Stimulated activated naive CD8-positive, alpha-beta T cell treated with anti-CD3 and anti-CD28 coated beads, Interleukin-15, Interleukin-2, amounts not matched to agents 100 U/mL and 50 U/mL, for 24 hours (primary cell): ENCODE results near the gene TSACC.
"Not testable (repeated sequence)": the region's sequence is repeated elsewhere in the genome, so short reads cannot be mapped to it uniquely, and the experiment has no call there.

ENCODE experiments used
- ATAC-seq: fragments of 150-1000 bp; cut with Tn5 transposase; one replicate; pipeline ENCODE4 v1.10.0; 2021
- DNase-seq: peaks from one replicate; pipeline ENCODE4 v3.0.0; 2021

TSACC gene

GRCh38 chr1:156338180-156338976 lies at the start of gene TSACC, which contains the start of gene CCT3:
Gene TSACC (plus strand): TSS chr1:156338526. CDS start chr1:156339758, 1,232 bp downstream.
Gene CCT3 (minus strand): TSS chr1:156338292. CDS start chr1:156338184, 108 bp downstream.
- ATAC-seq (peak; percentile 96), DNase-seq (peak; percentile 100)

DNA sequence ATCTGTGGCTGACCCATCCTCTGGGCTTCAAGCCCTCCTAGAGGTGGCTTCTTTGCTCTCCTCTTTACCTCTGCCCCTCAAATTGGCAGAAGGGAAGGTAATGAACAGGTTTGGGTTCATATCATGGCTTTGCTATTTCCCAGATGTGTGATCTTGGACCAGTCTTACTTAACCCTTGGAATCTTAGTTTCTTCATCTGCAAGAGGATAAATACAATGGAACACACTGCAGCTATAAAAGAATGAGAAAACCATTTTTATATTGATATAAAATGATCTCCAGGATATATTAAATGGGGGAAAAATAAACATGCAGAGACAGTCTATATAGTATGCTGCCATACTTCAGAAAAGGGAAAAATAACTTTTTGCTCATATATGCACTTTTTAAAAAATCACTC lies 48.5 kb upstream of the TSACC start:
- DNase-seq: no peak
- no peak for ATAC-seq

DNA sequence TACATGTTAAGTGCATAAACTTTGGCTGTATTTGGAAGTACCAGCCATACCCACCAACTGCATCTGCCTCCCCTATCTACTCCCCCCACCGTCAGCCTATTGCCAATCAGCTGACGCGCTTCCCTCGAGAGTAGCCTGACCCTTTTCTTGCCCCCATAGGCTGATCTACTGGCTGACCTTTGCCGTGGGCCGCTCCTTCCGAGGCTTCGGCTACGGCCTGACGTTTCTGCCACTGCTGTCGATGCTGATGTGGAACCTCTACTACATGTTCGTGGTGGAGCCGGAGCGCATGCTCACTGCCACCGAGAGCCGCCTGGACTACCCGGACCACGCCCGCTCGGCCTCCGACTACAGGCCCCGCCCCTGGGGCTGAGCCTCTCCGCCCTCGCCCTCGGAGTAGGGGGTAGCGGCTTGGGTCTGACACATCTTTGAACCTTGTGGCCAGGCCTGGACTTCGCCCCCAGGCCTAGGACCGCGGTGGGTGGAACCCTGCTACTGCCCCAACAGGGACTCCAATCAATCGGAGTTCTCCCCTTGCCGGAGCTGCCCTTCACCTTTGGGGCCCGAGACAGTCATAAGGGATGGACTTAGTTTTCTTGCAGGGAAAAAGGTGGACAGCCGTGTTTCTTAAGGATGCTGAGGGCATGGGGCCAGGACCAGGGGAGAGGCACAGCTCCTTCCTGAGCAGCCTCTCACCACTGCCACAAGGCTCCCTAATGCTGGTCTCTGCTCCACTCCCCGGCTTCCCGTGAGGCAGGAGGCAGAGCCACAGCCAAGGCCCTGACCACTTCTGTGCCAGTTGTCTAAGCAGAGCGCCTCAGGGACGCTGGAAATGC lies 46.9 kb upstream of the TSACC start:
- peak; percentile 28 for DNase-seq
- peak; percentile 50 for ATAC-seq

GRCh38 chr1:156293098-156293434 lies 45.3 kb upstream of the TSACC start:
- DNase-seq: no peak
- no peak for ATAC-seq

GRCh38 chr1:156293895-156294294 lies 44.4 kb upstream of the TSACC start:
- ATAC-seq: no peak

DNA sequence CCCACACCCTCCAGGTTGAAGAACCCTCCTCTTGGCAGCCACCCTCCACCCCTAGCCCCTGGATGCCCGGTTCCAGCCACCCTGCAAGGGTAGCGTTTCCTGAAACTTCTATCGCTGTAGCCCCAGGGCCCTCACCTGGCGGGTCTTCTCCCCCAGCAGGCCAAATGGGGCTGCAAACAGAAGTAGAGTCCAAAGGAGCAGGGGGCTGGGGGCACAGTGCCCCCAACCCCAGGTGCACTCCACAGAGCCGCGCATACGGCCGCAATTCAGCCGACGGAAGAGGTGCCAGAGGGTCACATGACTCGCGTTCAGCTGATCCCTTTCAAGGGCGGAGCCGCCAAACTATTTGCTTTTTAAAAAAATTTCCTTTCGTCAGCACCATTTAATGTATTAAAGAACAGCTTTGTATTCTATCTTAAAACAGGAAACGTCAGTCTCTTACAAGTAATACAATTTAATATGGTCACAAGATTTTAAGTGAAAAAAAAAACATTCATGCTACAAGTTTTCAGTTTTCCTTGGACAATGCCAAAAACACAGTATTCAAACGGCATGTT lies 42.9 kb upstream of the TSACC start, which contains the start of gene GLMP:
GLMP (minus strand) TSS at position 289 of the 557 bp plus-strand sequence; CDS start at position 255, 34 bp downstream.
- peak; percentile 60 for DNase-seq
- ATAC-seq: peak; percentile 75

More at GRCh38 chr1:156293895-156294294, 44.4 kb upstream of the TSACC start:
- DNase-seq: no peak

GRCh38 chr1:156298852-156299357 lies 39.4 kb upstream of the TSACC start, which contains the start of gene VHLL:
Gene VHLL (minus strand): TSS chr1:156299307. CDS start chr1:156299189, 118 bp downstream.
- ATAC-seq: no peak
- no peak for DNase-seq

DNA sequence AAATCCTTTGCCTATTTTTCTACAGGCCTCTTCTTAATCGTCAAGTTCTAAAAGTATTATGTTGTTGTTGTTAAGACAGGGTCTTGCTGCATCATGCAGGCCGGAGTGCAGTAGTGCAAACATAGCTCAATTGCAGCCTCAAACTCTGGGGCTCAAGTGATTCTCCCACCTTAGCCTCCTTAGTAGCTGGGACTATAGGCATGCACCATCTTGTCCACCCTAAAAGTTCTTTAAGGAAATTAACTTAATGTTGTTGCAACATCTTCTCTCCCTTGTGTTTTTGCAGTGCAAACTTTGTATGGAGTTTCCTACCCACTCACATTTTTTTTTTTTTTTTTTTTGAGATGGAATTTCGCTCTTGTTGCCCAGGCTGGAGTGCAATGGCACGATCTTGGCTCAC lies 35.1 kb upstream of the TSACC start:
- ATAC-seq (no peak), DNase-seq (no peak)

- no peak for DNase-seq
- no peak for ATAC-seq
These were observed 33.1 kb upstream of the TSACC start for GRCh38 chr1:156305215-156305614.

GRCh38 chr1:156308078-156308477 lies 30.2 kb upstream of the TSACC start:
- DNase-seq: no peak
- ATAC-seq: no peak

GRCh38 chr1:156310962-156311361 lies 27.4 kb upstream of the TSACC start:
- ATAC-seq (no peak), DNase-seq (no peak)

DNA sequence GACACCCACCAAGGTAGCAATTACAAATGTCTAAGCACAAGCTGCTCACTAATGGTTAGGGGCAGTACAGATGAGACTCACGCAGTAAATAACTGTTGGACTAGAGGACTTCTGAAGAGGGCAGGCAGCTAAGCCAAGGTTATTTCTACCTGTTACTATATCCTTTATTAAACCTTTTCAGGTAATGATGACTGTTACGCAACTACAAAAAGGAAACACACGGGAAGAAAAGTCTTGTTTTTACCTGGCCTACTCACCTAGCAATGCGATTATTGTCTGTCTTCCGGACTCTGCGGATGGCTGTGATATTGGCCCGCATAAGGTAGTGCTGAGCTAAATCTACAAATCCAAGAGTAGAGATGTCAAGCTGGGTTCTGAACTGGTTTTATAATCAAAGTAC lies 21.4 kb upstream of the TSACC start:
- ATAC-seq (no peak), DNase-seq (no peak)

- DNase-seq (no peak), ATAC-seq (no peak)
These were observed 18.7 kb upstream of the TSACC start for GRCh38 chr1:156319664-156320063.

DNA sequence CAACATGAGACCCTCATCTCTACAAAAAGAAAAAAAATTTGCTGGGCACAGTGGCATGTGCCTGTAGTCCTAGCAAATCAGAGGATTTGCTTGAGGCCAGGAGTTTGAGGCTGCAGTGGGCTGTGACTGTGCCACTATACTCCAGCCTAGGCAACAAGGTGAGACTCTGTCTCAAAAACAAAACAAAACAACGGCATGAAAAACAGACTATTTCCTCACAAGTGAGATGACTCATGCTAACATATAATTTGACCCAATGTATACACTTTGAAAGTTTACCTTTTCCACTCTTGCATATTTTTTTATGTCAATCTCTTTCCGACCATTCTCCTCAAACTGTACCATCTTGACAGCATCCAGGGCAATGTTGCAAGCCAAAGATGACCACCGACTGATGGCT lies 17.8 kb upstream of the TSACC start:
- DNase-seq: no peak
- ATAC-seq: no peak

DNA sequence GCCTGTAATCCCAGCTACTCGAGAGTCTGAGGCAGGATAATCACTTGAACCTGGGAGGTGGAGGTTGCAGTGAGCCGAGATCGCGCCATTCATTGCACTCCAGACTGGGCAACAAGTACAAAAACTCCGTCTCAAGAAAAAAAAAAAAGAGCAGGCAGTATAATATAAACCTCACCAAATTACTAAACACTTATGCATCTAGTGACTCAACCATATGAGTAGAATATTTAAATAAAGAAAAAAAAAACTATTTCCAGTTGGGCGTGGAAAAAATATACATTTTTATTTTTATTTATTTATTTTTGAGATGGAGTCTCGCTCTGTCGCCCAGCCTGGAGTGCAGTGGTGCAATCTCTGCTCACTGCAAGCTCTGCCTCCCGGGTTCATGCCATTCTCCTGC lies 15.1 kb upstream of the TSACC start:
- not testable (repeated sequence) for DNase-seq, ATAC-seq

DNA sequence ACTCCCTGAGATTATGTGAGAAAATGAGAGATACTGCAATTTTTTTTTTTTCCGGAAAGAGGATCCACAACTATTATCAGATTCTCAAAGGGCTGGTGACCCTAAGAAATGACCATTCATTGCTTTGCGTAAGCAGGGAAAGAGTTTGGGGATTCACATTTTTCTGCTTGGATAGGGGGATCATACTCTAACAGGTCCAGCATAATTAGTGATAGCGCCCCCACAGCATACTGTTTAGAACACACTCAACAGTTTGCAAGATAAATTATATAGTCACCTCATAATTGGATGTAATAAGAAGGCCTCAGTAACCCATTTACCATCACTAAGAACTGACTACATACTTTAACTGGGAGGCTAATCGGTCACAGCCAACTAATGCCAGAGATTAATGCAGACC lies 2.1 kb upstream of the TSACC start:
- no peak for ATAC-seq
- peak; percentile 16 for DNase-seq

DNA sequence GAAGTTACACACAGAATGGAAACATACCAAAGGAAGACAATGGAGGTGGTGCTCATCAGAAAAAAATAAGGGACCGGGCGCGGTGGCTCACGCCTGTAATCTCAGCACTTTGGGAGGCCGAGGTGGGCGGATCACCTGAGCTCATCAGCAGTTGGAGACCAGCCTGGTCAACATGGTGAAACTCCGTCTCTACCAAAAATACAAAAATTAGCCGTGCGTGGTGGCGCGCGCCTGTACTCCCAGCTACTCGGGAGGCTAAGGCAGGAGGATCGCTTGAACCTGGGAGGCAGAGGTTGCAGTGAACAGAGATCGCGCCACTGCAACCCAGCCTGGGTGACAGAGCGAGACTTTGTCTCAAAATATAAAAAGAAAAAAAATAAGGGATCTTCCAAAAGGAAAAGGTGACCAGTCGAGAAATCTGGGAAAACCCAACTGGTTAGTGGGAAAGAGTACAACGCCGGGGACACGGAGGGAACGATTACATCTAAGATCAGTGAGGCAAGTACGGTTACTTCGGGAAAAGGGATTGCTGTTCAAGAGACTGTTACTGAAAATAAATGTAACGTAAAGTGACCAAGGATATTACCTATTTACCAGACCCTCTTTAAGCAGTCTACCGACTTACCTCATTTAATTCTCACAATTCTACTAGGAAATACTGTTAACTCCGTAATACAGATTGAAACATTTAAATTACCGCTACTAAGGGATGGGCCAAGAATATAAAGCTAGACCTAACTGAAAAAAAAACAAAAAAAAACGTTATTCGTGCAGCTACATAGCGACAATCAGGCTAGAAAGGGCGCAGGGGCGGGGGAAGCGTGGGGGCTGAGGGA lies 1.1 kb upstream of the TSACC start:
- ATAC-seq (no peak), DNase-seq (peak; percentile 24)

GRCh38 chr1:156337888-156338179 lies 492 bp upstream of the TSACC start:
- no peak for DNase-seq
- no peak for ATAC-seq

DNA sequence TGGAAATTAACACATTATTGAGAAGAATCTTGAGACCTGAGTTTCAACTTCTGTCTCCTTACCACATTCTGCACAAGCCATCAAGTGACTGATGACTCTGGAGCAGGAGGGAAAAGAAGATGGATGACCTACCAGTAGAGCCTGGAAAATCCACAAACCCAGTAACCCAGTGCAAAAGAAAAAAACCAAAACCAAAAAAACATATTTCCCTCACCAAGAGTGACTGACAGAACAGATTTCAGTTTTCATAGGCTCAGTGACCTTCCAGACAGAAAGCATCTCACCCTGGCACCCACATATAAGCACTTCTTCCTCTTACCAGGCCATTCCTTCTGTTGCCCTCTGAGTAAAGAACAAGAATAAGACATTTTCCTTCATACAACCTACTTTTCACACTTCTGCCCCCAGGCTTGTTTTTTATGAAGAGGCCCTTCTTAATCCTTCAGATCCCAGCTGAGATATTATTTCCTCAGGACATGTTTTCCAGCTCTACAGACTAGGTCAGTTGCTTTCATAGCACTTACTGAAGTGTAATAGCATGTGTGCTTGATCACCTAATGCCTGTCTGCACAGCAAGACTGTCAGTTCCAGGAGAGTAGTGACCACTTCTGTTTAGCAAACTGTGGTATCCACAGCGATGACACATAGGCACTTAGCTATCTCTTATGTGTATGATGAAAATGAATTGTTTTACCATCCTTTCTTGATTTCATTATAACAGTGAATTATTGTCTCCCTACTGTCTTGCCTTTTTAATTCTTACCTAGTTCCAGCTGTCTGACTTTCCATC lies 4.0 kb downstream of the TSACC start:
- DNase-seq: no peak
- ATAC-seq: no peak

DNA sequence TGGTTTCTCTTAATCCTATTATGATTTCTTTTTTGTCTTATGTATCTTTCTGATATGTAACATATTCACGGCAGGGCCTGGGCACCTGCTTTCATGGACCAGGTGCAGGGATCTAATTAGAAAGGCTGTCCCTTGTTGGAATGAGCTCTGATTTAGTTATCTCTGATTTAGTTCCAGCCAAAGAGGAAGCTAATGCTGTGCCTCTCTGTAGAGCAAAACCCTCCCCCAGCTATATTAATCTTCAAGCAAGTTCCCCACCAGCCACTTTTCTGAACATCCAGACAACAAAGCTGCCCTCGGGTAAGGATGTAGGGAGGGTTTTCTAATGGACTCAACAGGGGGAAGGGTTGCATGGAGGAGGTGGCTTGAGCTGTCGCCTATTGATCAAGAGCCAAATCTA lies 6.1 kb downstream of the TSACC start:
- ATAC-seq (no peak), DNase-seq (no peak)

- not testable (repeated sequence) for DNase-seq
These were observed 7.7 kb downstream of the TSACC start for GRCh38 chr1:156346035-156346434.

More at GRCh38 chr1:156346035-156346434, 7.7 kb downstream of the TSACC start:
- not testable (repeated sequence) for ATAC-seq
